Ishikawa (cell line): Measurements from ENCODE around the gene SDK2.

Experiments used
- CEBPB ChIP-seq: IDR thresholded peaks from 2 replicates; pipeline ENCODE4 v1.6.1; 2012
- CREB1 ChIP-seq: IDR thresholded peaks from 2 replicates; pipeline ENCODE4 v1.6.1; 2012; ENCODE audit warnings: low read depth
- EGR1 ChIP-seq: IDR thresholded peaks from 2 replicates; pipeline ENCODE4 v1.6.1; 2012
- EP300 ChIP-seq: IDR thresholded peaks from 2 replicates; pipeline ENCODE4 v1.6.1; 2012; ENCODE audit warnings: borderline replicate concordance
- FOXM1 ChIP-seq: IDR thresholded peaks from 2 replicates; pipeline ENCODE4 v1.6.1; 2012; ENCODE audit warnings: low read depth, borderline replicate concordance
- NFIC ChIP-seq: IDR thresholded peaks from 2 replicates; pipeline ENCODE4 v1.6.1; 2012
- RAD21 ChIP-seq: IDR thresholded peaks from 2 replicates; pipeline ENCODE4 v1.6.1; 2012; ENCODE audit warnings: low read depth
- TAF1 ChIP-seq: IDR thresholded peaks from 2 replicates; pipeline ENCODE4 v1.6.1; 2012; ENCODE audit warnings: low read depth, mild to moderate bottlenecking
- TCF12 ChIP-seq: IDR thresholded peaks from 2 replicates; pipeline ENCODE4 v1.6.1; 2012; ENCODE audit warnings: low read depth
- TEAD4 ChIP-seq: IDR thresholded peaks from 2 replicates; pipeline ENCODE4 v1.6.1; 2012
- USF1 ChIP-seq: IDR thresholded peaks from 2 replicates; pipeline ENCODE4 v1.6.1; 2012
- YY1 ChIP-seq: IDR thresholded peaks from 2 replicates; pipeline ENCODE4 v1.6.1; 2012; ENCODE audit warnings: low read depth
- ZBTB7A ChIP-seq: IDR thresholded peaks from 2 replicates; pipeline ENCODE4 v1.6.1; 2012; ENCODE audit warnings: low read depth
- TF ChIP-seq, protein P1 (sequence below): IDR thresholded peaks from 2 replicates; pipeline ENCODE4 v1.6.1; 2012
- TF ChIP-seq, protein P2 (sequence below): IDR thresholded peaks from 2 replicates; pipeline ENCODE4 v1.6.1; 2012; ENCODE audit warnings: low read depth, mild to moderate bottlenecking

SDK2 gene

GRCh38 chr17:73589363-73589980 lies 54.8 kb downstream of the SDK2 start:
- TF ChIP-seq USF1, result no peak
- TF ChIP-seq EGR1, result no peak
- TF ChIP-seq, protein P1, sequence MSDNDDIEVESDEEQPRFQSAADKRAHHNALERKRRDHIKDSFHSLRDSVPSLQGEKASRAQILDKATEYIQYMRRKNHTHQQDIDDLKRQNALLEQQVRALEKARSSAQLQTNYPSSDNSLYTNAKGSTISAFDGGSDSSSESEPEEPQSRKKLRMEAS, result no peak
- TF ChIP-seq YY1, result no peak
- no peak for TF ChIP-seq TEAD4
- TF ChIP-seq, protein P2, sequence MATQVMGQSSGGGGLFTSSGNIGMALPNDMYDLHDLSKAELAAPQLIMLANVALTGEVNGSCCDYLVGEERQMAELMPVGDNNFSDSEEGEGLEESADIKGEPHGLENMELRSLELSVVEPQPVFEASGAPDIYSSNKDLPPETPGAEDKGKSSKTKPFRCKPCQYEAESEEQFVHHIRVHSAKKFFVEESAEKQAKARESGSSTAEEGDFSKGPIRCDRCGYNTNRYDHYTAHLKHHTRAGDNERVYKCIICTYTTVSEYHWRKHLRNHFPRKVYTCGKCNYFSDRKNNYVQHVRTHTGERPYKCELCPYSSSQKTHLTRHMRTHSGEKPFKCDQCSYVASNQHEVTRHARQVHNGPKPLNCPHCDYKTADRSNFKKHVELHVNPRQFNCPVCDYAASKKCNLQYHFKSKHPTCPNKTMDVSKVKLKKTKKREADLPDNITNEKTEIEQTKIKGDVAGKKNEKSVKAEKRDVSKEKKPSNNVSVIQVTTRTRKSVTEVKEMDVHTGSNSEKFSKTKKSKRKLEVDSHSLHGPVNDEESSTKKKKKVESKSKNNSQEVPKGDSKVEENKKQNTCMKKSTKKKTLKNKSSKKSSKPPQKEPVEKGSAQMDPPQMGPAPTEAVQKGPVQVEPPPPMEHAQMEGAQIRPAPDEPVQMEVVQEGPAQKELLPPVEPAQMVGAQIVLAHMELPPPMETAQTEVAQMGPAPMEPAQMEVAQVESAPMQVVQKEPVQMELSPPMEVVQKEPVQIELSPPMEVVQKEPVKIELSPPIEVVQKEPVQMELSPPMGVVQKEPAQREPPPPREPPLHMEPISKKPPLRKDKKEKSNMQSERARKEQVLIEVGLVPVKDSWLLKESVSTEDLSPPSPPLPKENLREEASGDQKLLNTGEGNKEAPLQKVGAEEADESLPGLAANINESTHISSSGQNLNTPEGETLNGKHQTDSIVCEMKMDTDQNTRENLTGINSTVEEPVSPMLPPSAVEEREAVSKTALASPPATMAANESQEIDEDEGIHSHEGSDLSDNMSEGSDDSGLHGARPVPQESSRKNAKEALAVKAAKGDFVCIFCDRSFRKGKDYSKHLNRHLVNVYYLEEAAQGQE, result no peak
- no peak for TF ChIP-seq NFIC
- no peak for TF ChIP-seq EP300
- TF ChIP-seq TAF1, result no peak
- no peak for TF ChIP-seq TCF12

DNA sequence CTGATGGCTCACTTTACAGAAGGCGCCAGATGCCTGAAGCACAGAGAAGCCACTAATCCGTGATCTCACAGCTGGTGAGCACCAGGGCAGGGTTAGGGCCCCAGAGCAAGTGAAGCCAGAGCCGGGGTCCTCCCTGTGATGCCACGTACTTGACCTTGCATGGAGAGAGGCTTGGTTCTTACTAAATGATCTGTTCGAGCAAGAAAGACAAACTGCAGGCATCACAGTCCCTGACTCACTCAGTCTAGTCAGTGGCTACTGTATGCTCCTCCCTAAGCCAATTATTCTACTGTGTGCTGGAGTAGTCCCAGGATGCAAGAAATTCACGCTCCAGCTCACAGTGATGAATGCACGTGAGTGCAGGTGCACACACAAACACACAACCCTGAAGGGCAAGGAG lies 55.4 kb downstream of the SDK2 start:
- TF ChIP-seq TCF12 (no peak), EGR1 (no peak)

DNA sequence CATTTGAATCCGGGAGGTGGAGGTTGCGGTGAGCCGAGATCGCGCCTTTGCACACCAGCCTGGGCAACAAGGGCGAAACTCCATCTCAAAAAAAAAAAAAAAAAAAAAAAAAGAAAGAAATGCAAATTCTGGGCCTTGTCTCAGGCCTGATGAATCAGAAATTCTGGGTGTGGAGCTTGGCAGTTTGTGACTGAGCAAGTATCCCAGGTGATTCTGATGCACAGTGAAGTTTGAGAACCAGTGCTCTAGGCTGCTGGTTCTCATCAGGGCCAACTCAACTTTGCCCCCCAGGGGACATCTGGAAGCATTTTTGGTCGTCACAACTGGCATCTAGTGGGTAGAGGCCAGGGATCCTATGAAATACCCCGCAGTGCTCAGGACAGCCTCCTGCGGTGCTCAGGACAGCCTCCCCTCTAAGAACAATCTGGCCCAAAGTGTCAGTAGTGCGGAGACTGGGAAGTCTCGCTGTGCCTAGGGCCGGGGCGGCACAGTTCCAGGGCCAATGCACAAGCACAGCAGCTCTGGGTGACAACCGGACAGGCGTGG lies 55.9 kb downstream of the SDK2 start:
- no peak for TF ChIP-seq TAF1
- no peak for TF ChIP-seq EGR1
- no peak for TF ChIP-seq YY1
- TF ChIP-seq EP300, result no peak
- no peak for TF ChIP-seq RAD21
- TF ChIP-seq CEBPB, result no peak
- TF ChIP-seq CREB1, result no peak
- no peak for TF ChIP-seq ZBTB7A

DNA sequence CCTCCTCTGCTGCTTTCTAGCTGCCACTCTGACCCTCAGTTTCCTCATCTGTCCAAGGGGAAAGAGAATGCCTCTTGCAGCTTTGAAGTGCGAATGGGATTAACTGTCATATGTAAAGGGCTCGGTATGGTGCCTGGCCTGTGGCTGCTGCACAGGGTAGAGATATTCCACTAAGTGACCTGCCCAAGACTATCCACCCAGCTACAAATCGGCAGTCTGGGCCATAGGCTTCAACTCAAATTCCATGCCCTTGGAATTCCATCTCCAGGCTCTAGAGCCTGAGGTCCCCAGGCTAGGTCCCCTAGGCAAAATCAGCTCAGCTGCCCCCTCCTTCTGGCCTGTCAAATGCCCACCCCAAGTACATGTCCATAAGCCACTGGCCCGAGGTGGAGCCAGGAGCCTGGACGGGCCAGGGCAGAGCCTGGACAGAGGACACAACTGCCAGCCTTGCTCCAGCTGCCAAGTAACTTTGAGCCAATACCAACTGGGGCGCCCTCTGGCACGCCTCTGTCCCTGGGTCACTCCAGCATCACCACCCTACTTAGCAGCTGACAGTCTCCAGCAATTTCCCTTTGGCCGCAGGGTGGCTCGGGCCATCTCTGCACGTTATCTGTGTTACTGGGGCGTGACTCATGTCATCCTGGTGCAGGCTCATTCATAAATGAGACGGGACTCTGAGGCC lies 57.2 kb downstream of the SDK2 start:
- TF ChIP-seq CEBPB (no peak), YY1 (no peak), TEAD4 (no peak), RAD21 (no peak), TCF12 (no peak), ZBTB7A (no peak), CREB1 (no peak), EP300 (no peak), EGR1 (no peak), FOXM1 (no peak), TAF1 (no peak), NFIC (no peak), USF1 (no peak)
- TF ChIP-seq, protein P1, result no peak
- TF ChIP-seq, protein P2, result no peak

DNA sequence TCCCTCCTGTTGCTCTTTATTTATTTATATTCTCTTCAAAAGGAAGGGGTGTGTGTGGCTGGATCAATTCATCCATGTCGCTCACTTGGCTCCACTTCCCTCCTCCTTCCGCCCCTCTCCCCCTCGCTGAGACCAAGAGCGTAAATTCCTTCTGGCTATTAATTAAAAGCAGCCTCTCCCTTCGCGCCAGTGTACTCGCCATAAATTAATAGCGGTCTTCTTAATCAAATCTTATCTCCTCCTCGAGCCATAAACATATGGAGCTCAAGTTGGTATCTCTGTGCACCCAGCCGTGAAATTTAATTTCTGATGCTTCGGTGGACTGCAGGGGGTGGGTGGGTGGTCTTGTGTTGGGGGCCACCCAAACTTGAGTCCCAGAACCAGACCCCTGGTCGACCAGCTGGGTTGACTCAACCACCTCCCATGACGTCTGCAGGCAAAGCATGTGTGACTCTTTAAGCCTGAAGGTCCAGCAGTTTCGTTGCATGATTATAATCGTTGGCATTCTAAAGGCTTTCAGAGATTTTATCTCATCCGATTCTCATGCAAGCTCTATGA lies 57.9 kb downstream of the SDK2 start:
- TF ChIP-seq ZBTB7A (no peak), EGR1 (no peak), FOXM1 (no peak), NFIC (no peak), YY1 (no peak), TCF12 (no peak), TEAD4 (no peak), USF1 (no peak), TAF1 (no peak), EP300 (no peak), CEBPB (no peak), CREB1 (no peak), RAD21 (no peak)
- TF ChIP-seq, protein P2, result no peak
- TF ChIP-seq, protein P1, result no peak
